ENCODE measurements around the gene GNL3. TPM values are rescaled to one million over a fixed set of nuclear protein-coding genes. Genes with fewer than 3 reads are reported as not detected.

The GNL3 gene
- total and polyA plus RNA-seq, 2 donors (not counting 3 experiments of a cell fraction or from before 2014, with no cell fraction given), result 27.8 to 109 TPM

DNA sequence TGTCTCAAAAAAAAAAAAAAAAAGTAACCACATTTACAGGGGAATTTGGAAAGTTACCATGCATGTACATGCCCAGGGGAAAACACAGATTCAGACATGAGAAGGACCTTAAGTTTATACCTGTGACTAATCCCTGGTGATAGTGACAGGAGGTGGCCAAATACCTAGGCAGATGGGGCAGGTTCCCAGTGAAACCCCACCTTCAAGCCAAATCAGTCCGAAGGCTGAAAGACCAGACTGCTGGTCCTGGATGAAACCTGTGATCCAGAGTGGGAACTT, 35.8 kb downstream of the GNL3 start:
- Histone ChIP-seq H3K9ac (replicated peaks; ENCODE audit: extremely low read depth, insufficient read depth, low read length) (no peak overlapping the region), H3K4me3 (replicated peaks in 1 of 3; ENCODE audit: insufficient read depth in 1 of 3, low read depth in 1 of 3, low read length in 3 of 3) (no peak overlapping the region), H3K4me2 (ENCODE audit: insufficient read depth, low read length) (no peak overlapping the region), H4K20me1 (replicated peaks; ENCODE audit: control insufficient read depth, extremely low read depth, insufficient read depth, low read length) (no peaks in the 10 kb centered on the region), H2AFZ (ENCODE audit: low read depth, low read length) (no peak overlapping the region), H3K27ac (ENCODE audit: insufficient read depth, low read depth, low read length) (no peak overlapping the region), H3K9me3 (replicated peaks; ENCODE audit: control insufficient read depth, insufficient read depth, low read length) (no peaks in the 10 kb centered on the region), H3K79me2 (ENCODE audit: control insufficient read depth, insufficient read depth, low read length) (no peaks in the 10 kb centered on the region), H3K36me3 (ENCODE audit: control insufficient read depth in 2 of 2, extremely low read depth in 1 of 2, insufficient read depth in 2 of 2, low read length in 2 of 2) (peaks cover 0 to 3% of the 10 kb centered on the region in 2 experiments), H3K4me1 (ENCODE audit: control insufficient read depth, extremely low read depth, insufficient read depth, low read length) (no peaks in the 10 kb centered on the region), H3K27me3 (ENCODE audit: control insufficient read depth in 2 of 2, insufficient read depth in 2 of 2, low read length in 2 of 2) (no peaks in the 10 kb centered on the region), H3K9me1 (replicated peaks; ENCODE audit: control insufficient read depth, extremely low read depth, insufficient read depth, low read length) (no peaks in the 10 kb centered on the region)
- dilution Hi-C loops (cut with MboI; ENCODE audit: extremely low pct_ligation_motif_present, low sequenced_read_pairs) (no loop called here), intact Hi-C loops (cut with micrococcal nuclease) (no loop called here)
- no peak for FAIRE-seq
- POLR2A ChIA-PET, result no interaction called here
- CTCF ChIA-PET, result no interaction called here
- BruUV-seq (replicated peaks), result no TSS peak
- DNase-seq (ENCODE audit: low read depth, low spot score), result no peak
- TF ChIP-seq FOS (IDR thresholded peaks at IDR 0.05; ENCODE audit: borderline replicate concordance, insufficient read depth, low read length) (no peak), POLR2AphosphoS5 (IDR thresholded peaks at IDR 0.05; ENCODE audit: insufficient read depth, low read depth, low read length) (no peak), EZH2 (IDR thresholded peaks at IDR 0.05; ENCODE audit: borderline replicate concordance, low read depth, low read length, severe bottlenecking) (no peak), POLR2A (IDR thresholded peaks at IDR 0.05; ENCODE audit: low read depth, low read length) (no peak)

DNA sequence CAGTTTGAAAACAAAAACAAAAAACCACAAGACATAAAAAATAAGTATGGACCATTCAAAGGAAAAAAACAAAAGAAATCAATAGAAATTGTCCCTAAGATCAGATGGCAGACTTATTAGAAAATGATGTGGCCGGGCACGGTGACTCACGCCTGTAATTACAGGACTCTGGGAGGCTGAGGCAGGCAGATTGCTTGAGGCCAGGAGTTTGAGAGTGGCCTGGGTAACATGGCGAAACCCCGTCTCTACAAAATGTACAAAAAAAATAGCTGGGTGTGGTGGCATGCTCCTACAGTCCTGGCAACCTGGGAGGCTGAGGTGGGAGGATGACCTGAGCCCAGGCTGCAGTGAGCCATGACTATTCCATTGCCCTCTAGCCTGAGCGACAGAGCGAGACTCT, 36.7 kb downstream of the GNL3 start:
- H3K9me3 ChIP-seq (replicated peaks; ENCODE audit: control insufficient read depth, insufficient read depth, low read length), result no peaks in the 10 kb centered on the region
- no TSS peak for BruUV-seq (replicated peaks)
- no peak overlapping the region for H3K27ac ChIP-seq (ENCODE audit: insufficient read depth, low read depth, low read length)
- no peak for DNase-seq (ENCODE audit: low read depth, low spot score)
- no peak overlapping the region for H3K4me3 ChIP-seq (replicated peaks in 1 of 3; ENCODE audit: insufficient read depth in 1 of 3, low read depth in 1 of 3, low read length in 3 of 3)
- dilution Hi-C loops (cut with MboI; ENCODE audit: extremely low pct_ligation_motif_present, low sequenced_read_pairs), result no loop called here
- ChIA-PET POLR2A (no interaction called here), CTCF (no interaction called here)
- H4K20me1 ChIP-seq (replicated peaks; ENCODE audit: control insufficient read depth, extremely low read depth, insufficient read depth, low read length), result no peaks in the 10 kb centered on the region
- TF ChIP-seq POLR2A (IDR thresholded peaks at IDR 0.05; ENCODE audit: low read depth, low read length), result no peak
- TF ChIP-seq POLR2AphosphoS5 (IDR thresholded peaks at IDR 0.05; ENCODE audit: insufficient read depth, low read depth, low read length), result no peak
- no peak for TF ChIP-seq MAX (IDR thresholded peaks at IDR 0.05; ENCODE audit: insufficient read depth, insufficient read length)
- H3K9ac ChIP-seq (replicated peaks; ENCODE audit: extremely low read depth, insufficient read depth, low read length), result no peak overlapping the region
- H3K9me1 ChIP-seq (replicated peaks; ENCODE audit: control insufficient read depth, extremely low read depth, insufficient read depth, low read length), result no peaks in the 10 kb centered on the region
- H3K27me3 ChIP-seq (ENCODE audit: control insufficient read depth in 2 of 2, insufficient read depth in 2 of 2, low read length in 2 of 2), result no peaks in the 10 kb centered on the region
- FAIRE-seq, result no peak
- intact Hi-C loops (cut with micrococcal nuclease), result no loop called here
- no peaks in the 10 kb centered on the region for H3K79me2 ChIP-seq (ENCODE audit: control insufficient read depth, insufficient read depth, low read length)
- H2AFZ ChIP-seq (ENCODE audit: low read depth, low read length), result no peak overlapping the region
- H3K36me3 ChIP-seq (ENCODE audit: control insufficient read depth in 2 of 2, extremely low read depth in 1 of 2, insufficient read depth in 2 of 2, low read length in 2 of 2), result peaks cover 0 to 3% of the 10 kb centered on the region in 2 experiments
- no peaks in the 10 kb centered on the region for H3K4me1 ChIP-seq (ENCODE audit: control insufficient read depth, extremely low read depth, insufficient read depth, low read length)
- no peak overlapping the region for H3K4me2 ChIP-seq (ENCODE audit: insufficient read depth, low read length)

All from endothelial cell of umbilical vein (primary cell).